Measurements from ENCODE around the gene TRIM3. TPM values are rescaled to one million over a fixed set of nuclear protein-coding genes. Genes with fewer than 3 reads are reported as not detected.
A peak's percentile ranks its signal among the peaks of the same experiment; 100 is the strongest.

Gene TRIM3
- total RNA-seq, 1 experiment from 2014 or later, result 7.4 TPM

GRCh38 chr11:6481924-6482275 lies 8.2 kb upstream of the TRIM3 start:
- peaks cover 17% of the 10 kb centered on the region for H3K4me1 Mint-ChIP-seq (ENCODE audit: insufficient read depth, unreplicated experiment)
- no peak for DNase-seq (ENCODE audit: unreplicated experiment)
- TF ChIP-seq, protein P1, sequence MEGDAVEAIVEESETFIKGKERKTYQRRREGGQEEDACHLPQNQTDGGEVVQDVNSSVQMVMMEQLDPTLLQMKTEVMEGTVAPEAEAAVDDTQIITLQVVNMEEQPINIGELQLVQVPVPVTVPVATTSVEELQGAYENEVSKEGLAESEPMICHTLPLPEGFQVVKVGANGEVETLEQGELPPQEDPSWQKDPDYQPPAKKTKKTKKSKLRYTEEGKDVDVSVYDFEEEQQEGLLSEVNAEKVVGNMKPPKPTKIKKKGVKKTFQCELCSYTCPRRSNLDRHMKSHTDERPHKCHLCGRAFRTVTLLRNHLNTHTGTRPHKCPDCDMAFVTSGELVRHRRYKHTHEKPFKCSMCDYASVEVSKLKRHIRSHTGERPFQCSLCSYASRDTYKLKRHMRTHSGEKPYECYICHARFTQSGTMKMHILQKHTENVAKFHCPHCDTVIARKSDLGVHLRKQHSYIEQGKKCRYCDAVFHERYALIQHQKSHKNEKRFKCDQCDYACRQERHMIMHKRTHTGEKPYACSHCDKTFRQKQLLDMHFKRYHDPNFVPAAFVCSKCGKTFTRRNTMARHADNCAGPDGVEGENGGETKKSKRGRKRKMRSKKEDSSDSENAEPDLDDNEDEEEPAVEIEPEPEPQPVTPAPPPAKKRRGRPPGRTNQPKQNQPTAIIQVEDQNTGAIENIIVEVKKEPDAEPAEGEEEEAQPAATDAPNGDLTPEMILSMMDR (IDR thresholded peaks at IDR 0.05; ENCODE audit: unreplicated experiment), result no peak
- H3K36me3 Mint-ChIP-seq (ENCODE audit: insufficient read depth, unreplicated experiment), result peaks cover 44% of the 10 kb centered on the region
- intact Hi-C loops (cut with micrococcal nuclease), result no loop called here
- no TSS peak for BruUV-seq (replicated peaks)
- no peaks in the 10 kb centered on the region for H3K9me3 Mint-ChIP-seq (ENCODE audit: unreplicated experiment)
- H3K27me3 Mint-ChIP-seq (ENCODE audit: insufficient read depth, unreplicated experiment), result no peaks in the 10 kb centered on the region
- peak overlapping the region; percentile 93 for H3K4me3 Mint-ChIP-seq (ENCODE audit: unreplicated experiment)
- H3K27ac Mint-ChIP-seq (ENCODE audit: low read depth, unreplicated experiment), result peak overlapping the region; percentile 99
- ChIA-PET CTCF (interaction anchor here (0.7 to 10.6 kb wide), 11 partner anchors 15 to 420 kb away, joined by 3 to 65 read pairs (median 4); partner anchors contain the start of genes DNHD1 and MRPL17), POLR2A (interaction anchor here (0.5 to 2.8 kb wide), 27 partner anchors 8 to 791 kb away, joined by 3 to 32 read pairs (median 7); partner anchors contain the start of genes APBB1, DNHD1, FHIP1B and MRPL17)

DNA sequence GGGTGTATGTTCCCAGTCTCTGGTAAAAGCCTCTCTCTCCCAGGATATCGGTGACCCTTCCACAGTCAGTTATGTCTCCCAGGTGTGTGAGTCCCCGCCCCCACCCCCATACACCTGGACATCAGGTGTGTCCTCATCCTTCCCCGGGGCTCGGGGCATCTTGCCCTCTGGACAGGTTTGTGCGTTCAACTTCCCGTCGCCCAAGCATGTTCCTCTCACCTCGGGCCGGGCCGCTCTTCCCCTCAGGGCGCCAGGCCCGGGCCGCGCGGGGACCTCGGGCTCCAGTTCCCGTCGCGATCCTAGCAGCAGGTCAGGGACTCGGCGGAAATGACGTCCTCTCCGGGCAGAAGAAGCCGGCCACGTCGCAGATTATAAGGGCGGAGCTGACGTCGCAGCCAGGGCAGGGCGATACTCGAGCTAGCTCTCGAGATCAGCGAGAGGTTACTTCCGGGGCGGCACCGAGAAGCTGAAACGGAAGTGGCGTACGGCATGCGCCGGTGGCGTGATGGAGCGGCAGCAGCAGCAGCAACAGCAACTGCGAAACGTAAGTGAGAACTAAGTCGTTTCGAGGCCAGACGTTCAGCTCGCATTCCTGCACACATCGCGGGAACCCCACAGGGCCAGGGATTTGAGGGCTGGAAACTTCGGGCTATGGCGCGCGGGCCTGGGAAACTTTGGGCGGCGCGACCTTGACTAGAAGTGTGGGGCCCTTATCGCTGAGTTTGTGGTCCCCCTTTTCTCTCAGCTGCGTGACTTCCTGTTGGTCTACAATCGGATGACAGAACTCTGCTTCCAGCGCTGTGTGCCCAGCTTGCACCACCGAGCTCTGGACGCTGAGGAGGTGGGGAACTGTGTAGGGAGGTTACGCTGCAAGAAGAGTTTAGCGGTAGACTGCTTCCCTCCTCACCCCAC lies 7.5 kb upstream of the TRIM3 start, which contains the start of the genes ARFIP2 and TIMM10B:
ARFIP2 (minus strand) TSS at position 320 of the 912 bp plus-strand sequence. CDS start 910 bp downstream, outside the sequence.
TIMM10B (plus strand) TSS at position 490 of the 912 bp plus-strand sequence; CDS start at position 506, 16 bp downstream.
- POLR2A ChIA-PET, result interaction anchor here (0.6 to 2.8 kb wide), 30 partner anchors 8 to 790 kb away, joined by 3 to 32 read pairs (median 6); partner anchors contain the start of genes APBB1, DNHD1, FHIP1B and MRPL17

GRCh38 chr11:6480299-6480914 lies 6.7 kb upstream of the TRIM3 start:
- no peaks in the 10 kb centered on the region for H3K27me3 Mint-ChIP-seq (ENCODE audit: insufficient read depth, unreplicated experiment)
- H3K27ac Mint-ChIP-seq (ENCODE audit: low read depth, unreplicated experiment), result peak overlapping the region; percentile 99
- intact Hi-C loops (cut with micrococcal nuclease), result no loop called here
- TSS peak; percentile 44 for BruUV-seq (replicated peaks)
- H3K9me3 Mint-ChIP-seq (ENCODE audit: unreplicated experiment), result no peaks in the 10 kb centered on the region
- ChIA-PET POLR2A (interaction anchor here (1.9 to 2.3 kb wide), 2 partner anchors 8 to 61 kb away, joined by 10 to 14 read pairs; partner anchors contain the start of genes APBB1 and TRIM3), CTCF (interaction anchor here (10.6 kb wide), 1 partner anchor 25 kb away, joined by 65 read pairs; no protein-coding TSS in a partner anchor)
- DNase-seq (ENCODE audit: unreplicated experiment), result peak; percentile 9
- H3K4me1 Mint-ChIP-seq (ENCODE audit: insufficient read depth, unreplicated experiment), result peaks cover 25% of the 10 kb centered on the region
- TF ChIP-seq, protein P1 (IDR thresholded peaks at IDR 0.05; ENCODE audit: unreplicated experiment), result no peak
- H3K4me3 Mint-ChIP-seq (ENCODE audit: unreplicated experiment), result peak overlapping the region; percentile 93
- peaks cover 44% of the 10 kb centered on the region for H3K36me3 Mint-ChIP-seq (ENCODE audit: insufficient read depth, unreplicated experiment)

More for the DNA sequence above, 7.5 kb upstream of the TRIM3 start, which contains the start of the genes ARFIP2 and TIMM10B:
- intact Hi-C loops (cut with micrococcal nuclease), result no loop called here
- TSS peak; percentile 28 for BruUV-seq (replicated peaks)
- Mint-ChIP-seq H3K36me3 (ENCODE audit: insufficient read depth, unreplicated experiment) (peaks cover 44% of the 10 kb centered on the region), H3K27ac (ENCODE audit: low read depth, unreplicated experiment) (peak within 1 kb of the TSS; percentile 99), H3K4me1 (ENCODE audit: insufficient read depth, unreplicated experiment) (peaks cover 17% of the 10 kb centered on the region), H3K27me3 (ENCODE audit: insufficient read depth, unreplicated experiment) (no peaks in the 10 kb centered on the region), H3K4me3 (ENCODE audit: unreplicated experiment) (peak within 1 kb of the TSS; percentile 93), H3K9me3 (ENCODE audit: unreplicated experiment) (no peaks in the 10 kb centered on the region)
- TF ChIP-seq, protein P1 (IDR thresholded peaks at IDR 0.05; ENCODE audit: unreplicated experiment), result no peak
- CTCF ChIA-PET, result interaction anchor here (0.5 to 10.6 kb wide), 10 partner anchors 17 to 420 kb away, joined by 3 to 65 read pairs (median 4); no protein-coding TSS in a partner anchor
- DNase-seq (ENCODE audit: unreplicated experiment), result peak; percentile 96

Data from MCF 10A (cell line).